Measurements from ENCODE around the gene ATP5PD.

Gene ATP5PD

DNA sequence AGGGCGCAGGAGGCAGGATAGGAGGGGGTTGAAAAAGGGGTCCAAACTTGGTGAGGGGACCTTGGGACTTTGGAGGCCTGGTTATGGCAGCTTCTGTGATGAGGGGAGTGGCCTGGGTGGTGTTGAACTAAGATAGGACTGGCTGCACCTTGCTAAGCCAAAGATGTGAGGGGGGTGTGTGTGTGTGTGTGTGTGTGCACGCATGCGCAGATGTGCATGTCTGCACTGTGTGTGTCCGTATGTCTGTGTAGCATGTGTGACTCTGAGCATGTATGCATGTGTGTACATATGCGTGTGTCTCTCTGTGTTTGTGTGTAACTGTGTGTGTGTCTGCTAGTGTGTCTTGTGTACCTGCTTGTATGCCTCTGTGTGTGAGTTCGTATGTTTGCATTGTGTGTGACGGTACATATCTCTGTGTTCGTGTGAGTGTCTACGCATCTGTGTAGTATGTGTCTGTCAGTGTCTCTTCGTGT is 45.1 kb upstream of the ATP5PD start:
- Histone ChIP-seq H3K4me1 (ENCODE audit: control insufficient read depth, insufficient read depth, low read length) (peaks cover 2% of the 10 kb centered on the region; the same call in 1 of the 2 replicates), H3K4me3 (ENCODE audit: low read depth, low read length) (no peak overlapping the region), H3K27ac (ENCODE audit: extremely low read depth, low read depth, low read length) (no peak overlapping the region), H3K36me3 (ENCODE audit: control insufficient read depth in 2 of 2, insufficient read depth in 1 of 2, low read length in 2 of 2) (no peaks in the 10 kb centered on the region), H3K9me3 (ENCODE audit: control insufficient read depth, insufficient read depth, low read depth, low read length) (no peaks in the 10 kb centered on the region)
- POLR2A ChIA-PET = no interaction called here
- CTCF ChIA-PET = interaction anchor here (1.1 to 1.7 kb wide), 3 partner anchors 13 to 22 kb away, joined by 4 to 13 read pairs (median 5); no protein-coding TSS in a partner anchor
- TF ChIP-seq, protein P1, sequence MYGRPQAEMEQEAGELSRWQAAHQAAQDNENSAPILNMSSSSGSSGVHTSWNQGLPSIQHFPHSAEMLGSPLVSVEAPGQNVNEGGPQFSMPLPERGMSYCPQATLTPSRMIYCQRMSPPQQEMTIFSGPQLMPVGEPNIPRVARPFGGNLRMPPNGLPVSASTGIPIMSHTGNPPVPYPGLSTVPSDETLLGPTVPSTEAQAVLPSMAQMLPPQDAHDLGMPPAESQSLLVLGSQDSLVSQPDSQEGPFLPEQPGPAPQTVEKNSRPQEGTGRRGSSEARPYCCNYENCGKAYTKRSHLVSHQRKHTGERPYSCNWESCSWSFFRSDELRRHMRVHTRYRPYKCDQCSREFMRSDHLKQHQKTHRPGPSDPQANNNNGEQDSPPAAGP (tag by site-specific recombination; IDR thresholded peaks at IDR 0.05) = no peak
- TF ChIP-seq, protein P2, sequence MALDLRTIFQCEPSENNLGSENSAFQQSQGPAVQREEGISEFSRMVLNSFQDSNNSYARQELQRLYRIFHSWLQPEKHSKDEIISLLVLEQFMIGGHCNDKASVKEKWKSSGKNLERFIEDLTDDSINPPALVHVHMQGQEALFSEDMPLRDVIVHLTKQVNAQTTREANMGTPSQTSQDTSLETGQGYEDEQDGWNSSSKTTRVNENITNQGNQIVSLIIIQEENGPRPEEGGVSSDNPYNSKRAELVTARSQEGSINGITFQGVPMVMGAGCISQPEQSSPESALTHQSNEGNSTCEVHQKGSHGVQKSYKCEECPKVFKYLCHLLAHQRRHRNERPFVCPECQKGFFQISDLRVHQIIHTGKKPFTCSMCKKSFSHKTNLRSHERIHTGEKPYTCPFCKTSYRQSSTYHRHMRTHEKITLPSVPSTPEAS (tag by site-specific recombination; IDR thresholded peaks at IDR 0.05) = peak; percentile 88
- TF ChIP-seq ZNF416 (tag by site-specific recombination; IDR thresholded peaks at IDR 0.05) (no peak), GLI4 (tag by site-specific recombination; IDR thresholded peaks at IDR 0.05) (no peak), ZNF335 (tag by site-specific recombination; conservative IDR thresholded peaks at IDR 0.05) (no peak), ZNF23 (tag by site-specific recombination; IDR thresholded peaks at IDR 0.05; ENCODE audit: borderline replicate concordance) (no peak), ZNF341 (tag by site-specific recombination; IDR thresholded peaks at IDR 0.05; ENCODE audit: low read depth) (peak; percentile 3; the same call in 1 of the 2 replicates), ZFHX2 (tag by site-specific recombination; conservative IDR thresholded peaks at IDR 0.05) (peak; percentile 28; the same call in 1 of the 2 replicates), ZBTB21 (tag by site-specific recombination; IDR thresholded peaks at IDR 0.05) (no peak), KLF9 (tag by site-specific recombination; IDR thresholded peaks at IDR 0.05; ENCODE audit: low read depth) (peak; percentile 59), ZNF121 (tag by site-specific recombination; IDR thresholded peaks at IDR 0.05) (no peak), ZNF677 (tag by site-specific recombination; IDR thresholded peaks at IDR 0.05) (no peak), ZBTB7A (tag by site-specific recombination; IDR thresholded peaks at IDR 0.05; ENCODE audit: low read depth) (peak; percentile 40; the same call in 1 of the 2 replicates), GLIS2 (tag by site-specific recombination; IDR thresholded peaks at IDR 0.05) (no peak), ZNF248 (tag by site-specific recombination; IDR thresholded peaks at IDR 0.05) (0 out of 2 replicates have a peak, but pooled peaks have one; percentile 53), ZNF311 (tag by site-specific recombination; IDR thresholded peaks at IDR 0.05; ENCODE audit: borderline replicate concordance) (0 out of 2 replicates have a peak, but pooled peaks have one; percentile 37), SALL2 (tag by site-specific recombination; IDR thresholded peaks at IDR 0.05; ENCODE audit: borderline replicate concordance) (peak; percentile 53; the same call in 1 of the 2 replicates), ZFP41 (tag by site-specific recombination; IDR thresholded peaks at IDR 0.05; ENCODE audit: borderline replicate concordance) (no peak), SP7 (tag by site-specific recombination; IDR thresholded peaks at IDR 0.05) (no peak), ZNF600 (tag by site-specific recombination; IDR thresholded peaks at IDR 0.05) (peak; percentile 24; the same call in 1 of the 2 replicates)
- TF ChIP-seq, protein P3, sequence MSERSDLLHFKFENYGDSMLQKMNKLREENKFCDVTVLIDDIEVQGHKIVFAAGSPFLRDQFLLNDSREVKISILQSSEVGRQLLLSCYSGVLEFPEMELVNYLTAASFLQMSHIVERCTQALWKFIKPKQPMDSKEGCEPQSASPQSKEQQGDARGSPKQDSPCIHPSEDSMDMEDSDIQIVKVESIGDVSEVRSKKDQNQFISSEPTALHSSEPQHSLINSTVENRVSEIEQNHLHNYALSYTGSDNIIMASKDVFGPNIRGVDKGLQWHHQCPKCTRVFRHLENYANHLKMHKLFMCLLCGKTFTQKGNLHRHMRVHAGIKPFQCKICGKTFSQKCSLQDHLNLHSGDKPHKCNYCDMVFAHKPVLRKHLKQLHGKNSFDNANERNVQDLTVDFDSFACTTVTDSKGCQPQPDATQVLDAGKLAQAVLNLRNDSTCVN (tag by site-specific recombination; optimal IDR thresholded peaks at IDR 0.05) = peak; percentile 16
- TF ChIP-seq, protein P4, sequence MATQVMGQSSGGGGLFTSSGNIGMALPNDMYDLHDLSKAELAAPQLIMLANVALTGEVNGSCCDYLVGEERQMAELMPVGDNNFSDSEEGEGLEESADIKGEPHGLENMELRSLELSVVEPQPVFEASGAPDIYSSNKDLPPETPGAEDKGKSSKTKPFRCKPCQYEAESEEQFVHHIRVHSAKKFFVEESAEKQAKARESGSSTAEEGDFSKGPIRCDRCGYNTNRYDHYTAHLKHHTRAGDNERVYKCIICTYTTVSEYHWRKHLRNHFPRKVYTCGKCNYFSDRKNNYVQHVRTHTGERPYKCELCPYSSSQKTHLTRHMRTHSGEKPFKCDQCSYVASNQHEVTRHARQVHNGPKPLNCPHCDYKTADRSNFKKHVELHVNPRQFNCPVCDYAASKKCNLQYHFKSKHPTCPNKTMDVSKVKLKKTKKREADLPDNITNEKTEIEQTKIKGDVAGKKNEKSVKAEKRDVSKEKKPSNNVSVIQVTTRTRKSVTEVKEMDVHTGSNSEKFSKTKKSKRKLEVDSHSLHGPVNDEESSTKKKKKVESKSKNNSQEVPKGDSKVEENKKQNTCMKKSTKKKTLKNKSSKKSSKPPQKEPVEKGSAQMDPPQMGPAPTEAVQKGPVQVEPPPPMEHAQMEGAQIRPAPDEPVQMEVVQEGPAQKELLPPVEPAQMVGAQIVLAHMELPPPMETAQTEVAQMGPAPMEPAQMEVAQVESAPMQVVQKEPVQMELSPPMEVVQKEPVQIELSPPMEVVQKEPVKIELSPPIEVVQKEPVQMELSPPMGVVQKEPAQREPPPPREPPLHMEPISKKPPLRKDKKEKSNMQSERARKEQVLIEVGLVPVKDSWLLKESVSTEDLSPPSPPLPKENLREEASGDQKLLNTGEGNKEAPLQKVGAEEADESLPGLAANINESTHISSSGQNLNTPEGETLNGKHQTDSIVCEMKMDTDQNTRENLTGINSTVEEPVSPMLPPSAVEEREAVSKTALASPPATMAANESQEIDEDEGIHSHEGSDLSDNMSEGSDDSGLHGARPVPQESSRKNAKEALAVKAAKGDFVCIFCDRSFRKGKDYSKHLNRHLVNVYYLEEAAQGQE (tag by site-specific recombination; IDR thresholded peaks at IDR 0.05) = no peak
- TF ChIP-seq, protein P5, sequence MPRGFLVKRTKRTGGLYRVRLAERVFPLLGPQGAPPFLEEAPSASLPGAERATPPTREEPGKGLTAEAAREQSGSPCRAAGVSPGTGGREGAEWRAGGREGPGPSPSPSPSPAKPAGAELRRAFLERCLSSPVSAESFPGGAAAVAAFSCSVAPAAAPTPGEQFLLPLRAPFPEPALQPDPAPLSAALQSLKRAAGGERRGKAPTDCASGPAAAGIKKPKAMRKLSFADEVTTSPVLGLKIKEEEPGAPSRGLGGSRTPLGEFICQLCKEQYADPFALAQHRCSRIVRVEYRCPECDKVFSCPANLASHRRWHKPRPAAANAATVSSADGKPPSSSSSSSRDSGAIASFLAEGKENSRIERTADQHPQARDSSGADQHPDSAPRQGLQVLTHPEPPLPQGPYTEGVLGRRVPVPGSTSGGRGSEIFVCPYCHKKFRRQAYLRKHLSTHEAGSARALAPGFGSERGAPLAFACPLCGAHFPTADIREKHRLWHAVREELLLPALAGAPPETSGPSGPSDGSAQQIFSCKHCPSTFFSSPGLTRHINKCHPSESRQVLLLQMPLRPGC (tag by site-specific recombination; IDR thresholded peaks at IDR 0.05) = no peak
- TF ChIP-seq, protein P6, sequence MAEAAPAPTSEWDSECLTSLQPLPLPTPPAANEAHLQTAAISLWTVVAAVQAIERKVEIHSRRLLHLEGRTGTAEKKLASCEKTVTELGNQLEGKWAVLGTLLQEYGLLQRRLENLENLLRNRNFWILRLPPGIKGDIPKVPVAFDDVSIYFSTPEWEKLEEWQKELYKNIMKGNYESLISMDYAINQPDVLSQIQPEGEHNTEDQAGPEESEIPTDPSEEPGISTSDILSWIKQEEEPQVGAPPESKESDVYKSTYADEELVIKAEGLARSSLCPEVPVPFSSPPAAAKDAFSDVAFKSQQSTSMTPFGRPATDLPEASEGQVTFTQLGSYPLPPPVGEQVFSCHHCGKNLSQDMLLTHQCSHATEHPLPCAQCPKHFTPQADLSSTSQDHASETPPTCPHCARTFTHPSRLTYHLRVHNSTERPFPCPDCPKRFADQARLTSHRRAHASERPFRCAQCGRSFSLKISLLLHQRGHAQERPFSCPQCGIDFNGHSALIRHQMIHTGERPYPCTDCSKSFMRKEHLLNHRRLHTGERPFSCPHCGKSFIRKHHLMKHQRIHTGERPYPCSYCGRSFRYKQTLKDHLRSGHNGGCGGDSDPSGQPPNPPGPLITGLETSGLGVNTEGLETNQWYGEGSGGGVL (tag by site-specific recombination; IDR thresholded peaks at IDR 0.05) = peak; percentile 39; the same call in 1 of the 2 replicates
- TF ChIP-seq, protein P7, sequence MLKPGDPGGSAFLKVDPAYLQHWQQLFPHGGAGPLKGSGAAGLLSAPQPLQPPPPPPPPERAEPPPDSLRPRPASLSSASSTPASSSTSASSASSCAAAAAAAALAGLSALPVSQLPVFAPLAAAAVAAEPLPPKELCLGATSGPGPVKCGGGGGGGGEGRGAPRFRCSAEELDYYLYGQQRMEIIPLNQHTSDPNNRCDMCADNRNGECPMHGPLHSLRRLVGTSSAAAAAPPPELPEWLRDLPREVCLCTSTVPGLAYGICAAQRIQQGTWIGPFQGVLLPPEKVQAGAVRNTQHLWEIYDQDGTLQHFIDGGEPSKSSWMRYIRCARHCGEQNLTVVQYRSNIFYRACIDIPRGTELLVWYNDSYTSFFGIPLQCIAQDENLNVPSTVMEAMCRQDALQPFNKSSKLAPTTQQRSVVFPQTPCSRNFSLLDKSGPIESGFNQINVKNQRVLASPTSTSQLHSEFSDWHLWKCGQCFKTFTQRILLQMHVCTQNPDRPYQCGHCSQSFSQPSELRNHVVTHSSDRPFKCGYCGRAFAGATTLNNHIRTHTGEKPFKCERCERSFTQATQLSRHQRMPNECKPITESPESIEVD (tag by site-specific recombination; IDR thresholded peaks at IDR 0.05) = no peak
